Endothelial cell of umbilical vein (primary cell): ENCODE measurements around the gene MED25. TPM values are rescaled to one million over a fixed set of nuclear protein-coding genes. Genes with fewer than 3 reads are reported as not detected.

Experiments
- BruUV-seq: library from RNA; stranded (reverse); fragments of 400-500 nt; replicated peaks from 2 replicates; lab custom pipeline; 2021; lab: Mats Ljungman, UMichigan
- CTCF ChIA-PET: fragments of 300-600, 350-600 bp; sonication (Branson Sonifier 250); formaldehyde crosslinking; loops from one replicate; lab custom pipeline; 2021; ENCODE audit warnings: antibody characterized with exemption, inconsistent platforms; lab: Charles Lee
- POLR2A ChIA-PET: fragments of 300-600, 350-600 bp; sonication (Branson Sonifier 250); formaldehyde crosslinking; loops from one replicate; lab custom pipeline; 2021; ENCODE audit warnings: antibody characterized with exemption, inconsistent platforms; lab: Charles Lee
- DNase-seq: peaks from one replicate; pipeline ENCODE4 v3.0.0-alpha.2; 2011; ENCODE audit warnings: low read depth, low spot score
- FAIRE-seq: peaks from 2 replicates; lab custom pipeline; 2011; peaks lifted over from hg19 to GRCh38; lab: Jason Lieb, UNC
- H2AFZ ChIP-seq: 2 replicates; pipeline ENCODE4 v1.6.0; 2012; ENCODE audit warnings: low read depth, low read length, control low read depth, inconsistent platforms
- H3K27ac ChIP-seq: 2 replicates; pipeline ENCODE4 v1.5.1; 2011; ENCODE audit warnings: low read depth, mild to moderate bottlenecking, control low read depth, low read length, moderate library complexity; ENCODE audit not compliant: insufficient read depth
- H3K27me3 ChIP-seq, 2 experiments: 2 replicates each; pipeline versions ENCODE4 v1.6.0 to v1.6.1; 2011; ENCODE audit warnings: low read length in 2 of 2, mixed read lengths in 1 of 2; ENCODE audit not compliant: control insufficient read depth in 2 of 2, insufficient read depth in 2 of 2
- H3K36me3 ChIP-seq, 2 experiments: 2 replicates in 1 of 2; 3 replicates in 1 of 2; pipeline ENCODE4 v1.5.1; 2011; ENCODE audit warnings: low read length in 2 of 2, mild to moderate bottlenecking in 1 of 2, moderate library complexity in 1 of 2; ENCODE audit not compliant: control insufficient read depth in 2 of 2, insufficient read depth in 2 of 2; ENCODE audit errors: extremely low read depth in 1 of 2
- H3K4me1 ChIP-seq: 3 replicates; pipeline ENCODE4 v1.5.1; 2011; ENCODE audit warnings: mild to moderate bottlenecking, low read length; ENCODE audit not compliant: control insufficient read depth, insufficient read depth; ENCODE audit errors: extremely low read depth
- H3K4me2 ChIP-seq: 2 replicates; pipeline ENCODE4 v1.6.1; 2011; ENCODE audit warnings: low read length, control low read depth, mixed read lengths; ENCODE audit not compliant: insufficient read depth
- H3K4me3 ChIP-seq, 3 experiments: fragments of 200-600 bp in 1 of 3; sonication (generic), shearing (Covaris generic) in 1 of 3; replicated peaks in 1 of 3; 2 replicates each; pipeline ENCODE4 v1.5.1; 2011 to 2016; ENCODE audit warnings: control low read depth in 3 of 3, low read length in 3 of 3, mild to moderate bottlenecking in 2 of 3, inconsistent platforms in 1 of 3, low read depth in 1 of 3, moderate library complexity in 1 of 3; ENCODE audit not compliant: insufficient read depth in 1 of 3
- H3K79me2 ChIP-seq: 2 replicates; pipeline ENCODE4 v1.6.0; 2012; ENCODE audit warnings: low read length, inconsistent platforms; ENCODE audit not compliant: control insufficient read depth, insufficient read depth
- H3K9ac ChIP-seq: replicated peaks from 2 replicates; pipeline ENCODE3; 2011; ENCODE audit warnings: low read length, control low read depth; ENCODE audit not compliant: insufficient read depth; ENCODE audit errors: extremely low read depth
- H3K9me1 ChIP-seq: replicated peaks from 3 replicates; pipeline ENCODE4 v1.6.0; 2011; ENCODE audit warnings: mild to moderate bottlenecking, low read length; ENCODE audit not compliant: control insufficient read depth, insufficient read depth; ENCODE audit errors: extremely low read depth
- H3K9me3 ChIP-seq: replicated peaks from 2 replicates; pipeline ENCODE4 v1.5.1; 2012; ENCODE audit warnings: low read length, inconsistent platforms; ENCODE audit not compliant: control insufficient read depth, insufficient read depth
- H4K20me1 ChIP-seq: replicated peaks from 2 replicates; pipeline ENCODE3; 2011; ENCODE audit warnings: mild to moderate bottlenecking, low read length; ENCODE audit not compliant: control insufficient read depth, insufficient read depth; ENCODE audit errors: extremely low read depth
- CTCF ChIP-seq, 2 donors: IDR thresholded peaks; 1 replicate in 1 of 2; 2 replicates in 1 of 2; pipeline ENCODE4 v1.5.1; 2011; ENCODE audit warnings: low read length in 2 of 2, mild to moderate bottlenecking in 2 of 2, moderate library complexity in 2 of 2, control low read depth in 1 of 2, inconsistent platforms in 1 of 2, low read depth in 1 of 2; ENCODE audit not compliant: insufficient read depth in 1 of 2; ENCODE audit errors: extremely low read depth in 1 of 2
- GATA2 ChIP-seq: IDR thresholded peaks from 2 replicates; pipeline ENCODE4 v1.7.0; 2011; ENCODE audit warnings: low read depth, mild to moderate bottlenecking, moderate library complexity, mixed read lengths, low read length; ENCODE audit not compliant: insufficient read length, insufficient read depth
- MYC ChIP-seq: IDR thresholded peaks from one replicate; pipeline ENCODE4 v1.6.1; 2011; ENCODE audit warnings: mild to moderate bottlenecking, low read depth, low read length
- POLR2A ChIP-seq: IDR thresholded peaks from 2 replicates; pipeline ENCODE4 v1.6.1; 2012; ENCODE audit warnings: low read depth, mild to moderate bottlenecking, control low read depth, low read length
- POLR2AphosphoS5 ChIP-seq: IDR thresholded peaks from 2 replicates; pipeline ENCODE4 v1.6.1; 2012; ENCODE audit warnings: low read depth, mild to moderate bottlenecking, control low read depth, low read length, moderate library complexity; ENCODE audit not compliant: insufficient read depth
- dilution Hi-C: fragments of 300-500 bp; cut with MboI; formaldehyde crosslinking; loops from one replicate; pipeline ENCODE4 v1.15.0; 2019; ENCODE audit warnings: low sequenced_read_pairs; ENCODE audit not compliant: extremely low pct_ligation_motif_present
- intact Hi-C: fragments of 100-400 bp; cut with micrococcal nuclease; formaldehyde crosslinking; loops from one replicate; pipeline ENCODE4 v1.10.0; 2022
- polyA plus RNA-seq, 4 experiments: library from polyadenylated mRNA; depleted of rRNA in 3 of 4; stranded (reverse) in 3 of 4; unstranded in 1 of 4; fragments of >200 nt; gene quantifications; 2 replicates each; pipeline versions ENCODE4 v1.2.1 to v1.2.3, GENCODE V29; 2011 to 2012; ENCODE audit warnings: missing spikeins in 1 of 4
- total RNA-seq: library from RNA; stranded (reverse); gene quantifications from 2 replicates; pipeline ENCODE4 v1.2.3, GENCODE V29; 2021

Gene MED25
- total and polyA plus RNA-seq, 2 donors (not counting 3 experiments of a cell fraction or from before 2014, with no cell fraction given), result 31.7 to 62.9 TPM

- ChIA-PET POLR2A (no interaction called here), CTCF (interaction anchor here (0.5 kb wide), 1 partner anchor 12 kb away, joined by 3 read pairs; the partner anchor contains the start of gene FUZ)
- DNase-seq (no peak), FAIRE-seq (no peak)
- H3K79me2 ChIP-seq, result no peaks in the 10 kb centered on the region
- peaks cover 7 to 38% of the 10 kb centered on the region in 2 experiments for H3K36me3 ChIP-seq
- H3K27me3 ChIP-seq, result no peaks in the 10 kb centered on the region
- H3K9me1 ChIP-seq, result no peaks in the 10 kb centered on the region
- BruUV-seq, result TSS peak; percentile 40
- TF ChIP-seq POLR2A, result no peak
- H3K9me3 ChIP-seq, result no peaks in the 10 kb centered on the region
- no peaks in the 10 kb centered on the region for H3K4me1 ChIP-seq
- no peaks in the 10 kb centered on the region for H4K20me1 ChIP-seq
- peak overlapping the region in 1 of 3 experiments; percentile 48 for H3K4me3 ChIP-seq
- H2AFZ ChIP-seq, result no peak overlapping the region
- H3K27ac ChIP-seq, result no peak overlapping the region
- H3K4me2 ChIP-seq, result no peak overlapping the region
- dilution Hi-C loops, result no loop called here
- intact Hi-C loops, result no loop called here
- H3K9ac ChIP-seq, result no peak overlapping the region
Observed at GRCh38 chr19:49801401-49801888, 16.6 kb upstream of the MED25 start.

GRCh38 chr19:49801966-49802661, 16.0 kb upstream of the MED25 start:
- no TSS peak for BruUV-seq
- POLR2A ChIA-PET, result interaction anchor here (0.6 kb wide), 1 partner anchor 11 kb away, joined by 3 read pairs; the partner anchor contains the start of gene FUZ
- H3K4me2 ChIP-seq, result no peak overlapping the region

More at GRCh38 chr19:49801966-49802661, 16.0 kb upstream of the MED25 start:
- no peaks in the 10 kb centered on the region for H4K20me1 ChIP-seq
- TF ChIP-seq MYC (no peak), CTCF (IDR thresholded peaks at IDR 0.05; ENCODE audit: extremely low read depth in 1 of 2, insufficient read depth in 1 of 2, low read depth in 1 of 2, low read length in 2 of 2) (peak in 1 of 2 donors; percentile 11), GATA2 (no peak), POLR2AphosphoS5 (no peak)
- DNase-seq (peak; percentile 80), FAIRE-seq (no peak)
- no peaks in the 10 kb centered on the region for H3K4me1 ChIP-seq
- intact Hi-C loops (no loop called here), dilution Hi-C loops (no loop called here)
- H2AFZ ChIP-seq, result no peak overlapping the region
- H3K27me3 ChIP-seq, result no peaks in the 10 kb centered on the region
- H3K4me3 ChIP-seq, result peak overlapping the region in 1 of 3 experiments; percentile 48
- no peaks in the 10 kb centered on the region for H3K9me3 ChIP-seq
- H3K79me2 ChIP-seq, result no peaks in the 10 kb centered on the region
- no peak overlapping the region for H3K27ac ChIP-seq
- peaks cover 7 to 33% of the 10 kb centered on the region in 2 experiments for H3K36me3 ChIP-seq
- H3K9ac ChIP-seq, result no peak overlapping the region
- CTCF ChIA-PET, result no interaction called here
- no peaks in the 10 kb centered on the region for H3K9me1 ChIP-seq
